SK-N-SH (cell line): Measurements from ENCODE around the gene ZSCAN10. TPM values are rescaled to one million over a fixed set of nuclear protein-coding genes. Genes with fewer than 3 reads are reported as not detected.

Experiments
- CTCF ChIA-PET: fragments of 300-600, 350-600 bp; formaldehyde crosslinking; extraction: SDS; loops from one replicate; lab custom pipeline; 2021; lab: Yijun Ruan, JAX
- POLR2A ChIA-PET: fragments of 350-600 bp; sonication (Branson Sonifier 250); formaldehyde crosslinking; extraction: SDS; loops from one replicate; lab custom pipeline; 2020; ENCODE audit warnings: antibody characterized with exemption, inconsistent platforms; lab: Yijun Ruan, JAX
- DNase-seq: peaks from one replicate; pipeline ENCODE4 v3.0.0; 2012
- H2AFZ ChIP-seq: fragments of 200-600 bp; sonication (generic); 2 replicates; pipeline ENCODE4 v1.8.1; 2016; ENCODE audit warnings: antibody characterized with exemption, mild to moderate bottlenecking, low read depth
- H3F3A ChIP-seq: fragments of 200-600 bp; sonication (generic); replicated peaks from 2 replicates; pipeline ENCODE3; 2016; ENCODE audit warnings: antibody characterized with exemption, mild to moderate bottlenecking; ENCODE audit not compliant: insufficient read depth
- H3K27ac ChIP-seq, 2 experiments: fragments of 200-500 bp in 1 of 2; fragments of 200-600 bp in 1 of 2; sonication (Bioruptor generic) in 1 of 2; sonication (generic), shearing (Covaris generic) in 1 of 2; 2 replicates each; pipeline versions ENCODE4 v1.5.1 to v1.6.1; 2014 to 2016; ENCODE audit warnings: low read depth in 2 of 2, inconsistent platforms in 1 of 2, low read length in 1 of 2, mild to moderate bottlenecking in 1 of 2, mixed read lengths in 1 of 2
- H3K27me3 ChIP-seq: fragments of 200-600 bp; sonication (generic), shearing (Covaris generic); 2 replicates; pipeline ENCODE4 v1.6.1; 2016; ENCODE audit warnings: mixed run types; ENCODE audit not compliant: insufficient read depth
- H3K36me3 ChIP-seq, 2 experiments: fragments of 200-500 bp in 1 of 2; fragments of 200-600 bp in 1 of 2; sonication (Bioruptor generic) in 1 of 2; sonication (generic) in 1 of 2; replicated peaks in 1 of 2; 2 replicates each; pipeline versions ENCODE3 to v1.5.1; 2014 to 2016; ENCODE audit warnings: low read length in 1 of 2, mild to moderate bottlenecking in 1 of 2; ENCODE audit not compliant: insufficient read depth in 2 of 2, control insufficient read depth in 1 of 2
- H3K4me1 ChIP-seq, 2 experiments: fragments of 200-500 bp in 1 of 2; fragments of 200-600 bp in 1 of 2; sonication (Bioruptor generic) in 1 of 2; sonication (generic), shearing (Covaris generic) in 1 of 2; 2 replicates each; pipeline versions ENCODE4 v1.5.1 to v1.6.1; 2014 to 2016; ENCODE audit warnings: low read depth in 1 of 2, low read length in 1 of 2, mixed run types in 1 of 2; ENCODE audit not compliant: insufficient read depth in 2 of 2, control insufficient read depth in 1 of 2
- H3K4me2 ChIP-seq: fragments of 200-600 bp; sonication (generic), shearing (Covaris generic); 2 replicates; pipeline ENCODE4 v1.6.1; 2017; ENCODE audit warnings: mixed run types
- H3K4me3 ChIP-seq, 2 experiments: fragments of 200-500 bp in 1 of 2; fragments of 200-600 bp in 1 of 2; sonication (Bioruptor generic) in 1 of 2; sonication (generic), shearing (Covaris generic) in 1 of 2; 2 replicates each; pipeline versions ENCODE4 v1.5.1 to v1.8.1; 2014 to 2016; ENCODE audit warnings: low read depth in 2 of 2, inconsistent platforms in 1 of 2, low read length in 1 of 2, mild to moderate bottlenecking in 1 of 2, mixed read lengths in 1 of 2, moderate library complexity in 1 of 2
- H3K79me2 ChIP-seq: fragments of 200-600 bp; sonication (generic); 2 replicates; pipeline ENCODE4 v1.8.1; 2017; ENCODE audit warnings: mild to moderate bottlenecking; ENCODE audit not compliant: insufficient read depth
- H3K9ac ChIP-seq: fragments of 200-600 bp; sonication (generic); 2 replicates; pipeline ENCODE4 v1.6.1; 2017; ENCODE audit warnings: mixed run types
- H3K9me2 ChIP-seq: fragments of 200-600 bp; sonication (generic); 2 replicates; pipeline ENCODE4 v1.6.1; 2017; ENCODE audit warnings: mixed run types
- H3K9me3 ChIP-seq: fragments of 200-600 bp; sonication (generic); 2 replicates; pipeline ENCODE4 v1.6.1; 2017; ENCODE audit warnings: mixed run types, mild to moderate bottlenecking, moderate library complexity
- H4K20me1 ChIP-seq: fragments of 200-600 bp; sonication (generic); 2 replicates; pipeline ENCODE4 v1.6.1; 2017; ENCODE audit warnings: mild to moderate bottlenecking, mixed run types; ENCODE audit not compliant: insufficient read depth
- CTCF ChIP-seq: fragments of 200-600 bp; sonication (generic); IDR thresholded peaks from 2 replicates; pipeline ENCODE4 v1.6.1; 2017; ENCODE audit warnings: antibody characterized with exemption, mild to moderate bottlenecking, moderate library complexity
- EP300 ChIP-seq, 2 experiments: IDR thresholded peaks; 2 replicates each; pipeline versions ENCODE4 v1.4.0 to v1.6.1; 2012; ENCODE audit warnings: borderline replicate concordance in 1 of 2, low read depth in 1 of 2, low read length in 1 of 2
- EZH2phosphoT487 ChIP-seq: fragments of 200-600 bp; sonication (generic); IDR thresholded peaks from 2 replicates; pipeline ENCODE4 v1.6.1; 2017; ENCODE audit warnings: low read depth, mixed run types, mild to moderate bottlenecking, antibody characterized with exemption, moderate library complexity, borderline replicate concordance
- FOSL2 ChIP-seq: IDR thresholded peaks from 2 replicates; pipeline ENCODE4 v1.4.0; 2012; ENCODE audit warnings: low read depth, mild to moderate bottlenecking, moderate library complexity, borderline replicate concordance
- GABPA ChIP-seq: IDR thresholded peaks from 2 replicates; pipeline ENCODE4 v1.4.0; 2012; ENCODE audit warnings: low read depth, mild to moderate bottlenecking
- GATA2 ChIP-seq: sonication (generic); formaldehyde crosslinking; IDR thresholded peaks from 2 replicates; pipeline ENCODE4 v1.5.0; 2020; ENCODE audit warnings: mild to moderate bottlenecking, missing genetic modification reagents
- POLR2AphosphoS5 ChIP-seq: IDR thresholded peaks from 2 replicates; pipeline ENCODE4 v1.6.1; 2012; ENCODE audit warnings: low read depth, low read length
- SMC3 ChIP-seq: IDR thresholded peaks from 2 replicates; pipeline ENCODE4 v1.6.1; 2012; ENCODE audit warnings: low read depth, low read length, improper control_type of control experiment
- TEAD4 ChIP-seq: IDR thresholded peaks from 2 replicates; pipeline ENCODE4 v1.4.0; 2012; ENCODE audit warnings: mild to moderate bottlenecking, borderline replicate concordance; ENCODE audit not compliant: insufficient read depth
- USF2 ChIP-seq: fragments of 150-350 bp; IDR thresholded peaks from 2 replicates; pipeline ENCODE4 v1.6.1; 2017; ENCODE audit warnings: antibody characterized with exemption, low read length, low read depth, borderline replicate concordance
- YY1 ChIP-seq: IDR thresholded peaks from 2 replicates; pipeline ENCODE4 v1.4.0; 2012; ENCODE audit warnings: low read depth, mild to moderate bottlenecking
- WGBS: methylation state at CpG from one replicate; pipeline ENCODE4 v1.1.6; 2017; ENCODE audit warnings: low lambda C conversion rate; 5-methylcytosine and 5-hydroxymethylcytosine counted together
- polyA plus RNA-seq, 3 experiments: library from polyadenylated mRNA; depleted of rRNA; stranded (reverse); fragments of >200 nt; gene quantifications; 2 replicates each; pipeline ENCODE4 v1.2.3, GENCODE V29; 2012

Gene ZSCAN10
- polyA plus RNA-seq, 1 of the 3 experiments (the other 2 are of a cell fraction) = 0.05 TPM

- peaks cover 9 to 14% of the 10 kb centered on the region in 2 experiments; a peak in 2 of 4 replicates for H3K4me1 ChIP-seq
- no peaks in the 10 kb centered on the region for H3K9me2 ChIP-seq
- peak; percentile 70 for TF ChIP-seq CTCF
- no peak for TF ChIP-seq FOSL2
- TF ChIP-seq SMC3 = no peak
- TF ChIP-seq EZH2phosphoT487 = no peak
- no peak for TF ChIP-seq USF2
- TF ChIP-seq GATA2 (CRISPR knock-in tag) = no peak
- TF ChIP-seq GABPA = no peak
- TF ChIP-seq TEAD4 = no peak
- TF ChIP-seq POLR2AphosphoS5 = no peak
- no peak overlapping the region for H3K9ac ChIP-seq
- H3K79me2 ChIP-seq = no peaks in the 10 kb centered on the region
- DNase-seq = peak; percentile 70
- no peaks in the 10 kb centered on the region for H4K20me1 ChIP-seq
- ChIA-PET POLR2A (no interaction called here), CTCF (interaction anchor here (0.7 to 3.0 kb wide), 13 partner anchors 11 to 70 kb away, joined by 3 to 15 read pairs (median 4); partner anchors contain the start of gene ZNF205)
- no peaks in the 10 kb centered on the region for H3K9me3 ChIP-seq
- H3K27ac ChIP-seq = no peak overlapping the region
- 63% methylated on average over 29 of the region's 29 CpGs for WGBS
- H3K4me2 ChIP-seq = no peak overlapping the region
- H3K36me3 ChIP-seq = no peaks in the 10 kb centered on the region
- H3K4me3 ChIP-seq = peak overlapping the region in 1 of 2 experiments; percentile 14; a peak in 1 of 4 replicates
- no peaks in the 10 kb centered on the region for H3K27me3 ChIP-seq
- H3F3A ChIP-seq = peaks cover 7% of the 10 kb centered on the region
- no peak overlapping the region for H2AFZ ChIP-seq
Observed at GRCh38 chr16:3101018-3101840, 2.1 kb upstream of the ZSCAN10 start.

- peaks cover 9 to 11% of the 10 kb centered on the region in 2 experiments; a peak in 2 of 4 replicates for H3K4me1 ChIP-seq
- POLR2A ChIA-PET = no interaction called here
- H3K4me2 ChIP-seq = peak overlapping the region; percentile 57
Observed at GRCh38 chr16:3099732-3100499, 822 bp upstream of the ZSCAN10 start.

More at GRCh38 chr16:3099732-3100499, 822 bp upstream of the ZSCAN10 start:
- CTCF ChIA-PET = interaction anchor here (1.3 to 3.3 kb wide), 9 partner anchors 9 to 69 kb away, joined by 4 to 15 read pairs (median 7); partner anchors contain the start of gene ZNF205
- no peak for TF ChIP-seq EP300 (IDR thresholded peaks at IDR 0.05; ENCODE audit: borderline replicate concordance in 1 of 2, low read depth in 1 of 2, low read length in 1 of 2)
- TF ChIP-seq YY1 = 0 out of 2 replicates have a peak, but pooled peaks have one; percentile 68
- H2AFZ ChIP-seq = peak overlapping the region; percentile 91
- no peaks in the 10 kb centered on the region for H4K20me1 ChIP-seq
- H3K36me3 ChIP-seq = no peaks in the 10 kb centered on the region
- H3K9ac ChIP-seq = no peak overlapping the region
- peak; percentile 98 for DNase-seq
- WGBS = 21% methylated on average over 31 of the region's 39 CpGs
- H3K4me3 ChIP-seq = no peak overlapping the region
- no peaks in the 10 kb centered on the region for H3K9me2 ChIP-seq
- no peaks in the 10 kb centered on the region for H3K27me3 ChIP-seq
- no peaks in the 10 kb centered on the region for H3K9me3 ChIP-seq
- no peaks in the 10 kb centered on the region for H3K79me2 ChIP-seq
- H3F3A ChIP-seq = peaks cover 7% of the 10 kb centered on the region
- H3K27ac ChIP-seq = no peak overlapping the region
